Neural cell (in vitro differentiated cells): ENCODE data around the gene DYNLT2.

Experiments
- CTCF ChIP-seq: fragments of 450-650 bp; IDR thresholded peaks from 2 replicates; pipeline ENCODE4 v1.5.1; 2014; ENCODE audit warnings: antibody characterized with exemption, mild to moderate bottlenecking, moderate library complexity; ENCODE audit not compliant: poor library complexity, severe bottlenecking
- EP300 ChIP-seq: fragments of 450-650 bp; conservative IDR thresholded peaks from 2 replicates; pipeline ENCODE4 v1.6.1; 2014; ENCODE audit warnings: antibody characterized with exemption, mild to moderate bottlenecking, moderate library complexity; ENCODE audit not compliant: poor library complexity, severe bottlenecking
- EZH2 ChIP-seq: fragments of 200-600, 300-800 bp; shearing (Covaris generic), sonication (generic); IDR thresholded peaks from 2 replicates; pipeline ENCODE4 v1.6.1; 2014; ENCODE audit warnings: antibody characterized with exemption, low read length, borderline replicate concordance, mild to moderate bottlenecking; ENCODE audit not compliant: insufficient read depth, poor library complexity, severe bottlenecking
- MXI1 ChIP-seq: fragments of 450-650 bp; conservative IDR thresholded peaks from 2 replicates; pipeline ENCODE4 v1.6.1; 2014; ENCODE audit warnings: antibody characterized with exemption, mild to moderate bottlenecking; ENCODE audit not compliant: poor library complexity, severe bottlenecking
- POLR2AphosphoS5 ChIP-seq: IDR thresholded peaks from 2 replicates; pipeline ENCODE4 v1.6.1; 2012
- RAD21 ChIP-seq: fragments of 450-650 bp; conservative IDR thresholded peaks from 2 replicates; pipeline ENCODE4 v1.6.1; 2014; ENCODE audit warnings: antibody characterized with exemption, mild to moderate bottlenecking, moderate library complexity
- REST ChIP-seq: IDR thresholded peaks from 2 replicates; pipeline ENCODE4 v1.6.1; 2012; ENCODE audit warnings: borderline replicate concordance
- SMC3 ChIP-seq: fragments of 450-650 bp; conservative IDR thresholded peaks from 2 replicates; pipeline ENCODE4 v1.6.1; 2014; ENCODE audit warnings: antibody characterized with exemption, mild to moderate bottlenecking, moderate library complexity; ENCODE audit not compliant: poor library complexity
- TAF1 ChIP-seq: IDR thresholded peaks from 2 replicates; pipeline ENCODE4 v1.6.1; 2012; ENCODE audit warnings: low read depth

GRCh38 chr6:169766921-169767736 is 15.8 kb upstream of the DYNLT2 start:
- TF ChIP-seq CTCF (no peak), SMC3 (no peak), REST (no peak), RAD21 (no peak), EZH2 (no peak), MXI1 (no peak), POLR2AphosphoS5 (no peak), TAF1 (no peak), EP300 (no peak)
